GM12872 (cell line): ENCODE data around the gene ARHGEF12.

Source experiments
- CTCF ChIP-seq: IDR thresholded peaks from 3 replicates; pipeline ENCODE4 v1.5.1; 2011; ENCODE audit warnings: low read depth, mild to moderate bottlenecking, low read length, moderate library complexity; ENCODE audit not compliant: insufficient read depth

Gene ARHGEF12

GRCh38 chr11:120537996-120538395 is 201.8 kb downstream of the ARHGEF12 start:
- TF ChIP-seq CTCF = no peak

DNA sequence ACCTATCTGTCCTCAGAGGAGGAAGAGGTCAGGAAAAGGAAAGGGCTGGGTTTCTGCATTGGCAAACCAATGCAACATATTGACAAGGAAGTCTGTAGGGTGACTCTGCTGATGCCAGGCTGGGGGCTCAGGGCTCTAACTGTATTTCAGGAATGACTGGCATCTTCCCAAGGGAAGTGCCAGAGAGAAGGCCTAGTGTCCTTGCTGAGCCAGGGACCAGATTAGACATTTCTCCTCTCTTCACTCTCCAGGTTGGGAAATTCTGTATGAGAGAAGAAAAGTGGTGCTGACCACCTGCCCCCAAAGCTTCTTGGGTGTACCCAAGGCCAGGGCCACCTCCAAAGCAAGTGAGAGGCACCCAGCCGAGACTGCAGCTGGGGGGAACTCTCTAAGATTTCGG is 202.5 kb downstream of the ARHGEF12 start:
- no peak for TF ChIP-seq CTCF
